ENCODE data around the gene TMEM126B. TPM values are rescaled to one million over a fixed set of nuclear protein-coding genes. Genes with fewer than 3 reads are reported as not detected.

The TMEM126B gene
- total and polyA plus RNA-seq, 12 donors: 44.3 to 137 (median 53.3) TPM

DNA sequence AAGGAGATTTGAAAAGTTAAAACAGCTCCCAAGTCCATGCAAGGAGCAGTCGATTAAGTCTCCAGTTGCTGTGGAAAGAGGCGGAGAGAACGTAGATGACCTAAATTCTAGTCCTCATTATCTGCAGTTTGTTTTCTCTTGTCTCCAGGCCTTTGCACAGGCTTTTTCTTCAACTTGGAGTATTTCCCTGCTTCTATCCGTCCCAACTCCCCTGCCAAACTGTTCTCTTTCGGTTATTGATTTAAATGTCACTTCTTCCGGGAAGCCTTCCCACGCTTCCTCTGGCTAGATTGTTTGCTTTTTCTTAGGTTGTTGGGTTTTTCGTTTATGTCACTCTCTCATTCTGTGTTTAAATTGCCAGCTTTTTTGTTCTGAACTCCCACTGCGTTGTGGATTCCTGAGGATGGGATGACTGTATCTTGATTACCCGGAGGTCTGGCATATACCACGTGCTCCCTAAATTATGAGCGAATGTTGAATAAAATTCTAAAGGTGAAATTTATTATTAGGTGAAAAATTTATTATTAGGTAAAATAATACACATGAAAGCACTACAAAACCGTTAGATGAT lies 463 bp downstream of the TMEM126B start:
- 0 to 1% methylated on average over 13 of the region's 13 CpGs for WGBS, 2 donors
- H3K4me3 ChIP-seq: peak overlapping the region; percentile 47 to 84 (median 78)
- ATAC-seq (peak in 2 of 8 donors; percentile 2 to 9), DNase-seq (no peak)
- intact Hi-C loops (cut with DNase I): loop anchor here in 6 of 10 donors (1.0 to 5.0 kb wide), 5 partner anchors 18 to 36 kb away; partner anchors contain the start of genes CREBZF (in 4 of the 6) and TMEM126A (in 1 of the 6)
- TF ChIP-seq CTCF (IDR thresholded peaks at IDR 0.05): no peak
- H3K9me3 ChIP-seq: no peaks in the 10 kb centered on the region
- peak overlapping the region; percentile 59 to 96 (median 90) for H3K27ac ChIP-seq
- H3K27me3 ChIP-seq: no peaks in the 10 kb centered on the region
- peaks cover 0 to 28% (median 3%) of the 10 kb centered on the region in 9 donors for H3K36me3 ChIP-seq
- H3K4me1 ChIP-seq: peaks cover 0 to 45% (median 26%) of the 10 kb centered on the region in 9 donors

GRCh38 chr11:85634747-85635146 lies 6.4 kb downstream of the TMEM126B start:
- Histone ChIP-seq H3K27ac (no peak overlapping the region), H3K4me3 (no peak overlapping the region), H3K36me3 (peaks cover 0 to 75% (median 26%) of the 10 kb centered on the region in 9 donors), H3K27me3 (no peaks in the 10 kb centered on the region), H3K4me1 (peaks cover 0 to 9% (median 6%) of the 10 kb centered on the region in 9 donors), H3K9me3 (no peaks in the 10 kb centered on the region)
- intact Hi-C loops (cut with DNase I): no loop called here
- ATAC-seq (no peak), DNase-seq (no peak)
- 52 to 80% methylated on average over 3 of the region's 3 CpGs for WGBS, 2 donors
- no peak for TF ChIP-seq CTCF (IDR thresholded peaks at IDR 0.05)

- no peak for TF ChIP-seq CTCF (IDR thresholded peaks at IDR 0.05)
- H3K9me3 ChIP-seq: no peaks in the 10 kb centered on the region
- WGBS, 2 donors: 6 to 21% methylated on average over 2 of the region's 2 CpGs
- ATAC-seq (peak in 4 of 8 donors; percentile 21 to 41 (median 30)), DNase-seq (peak; percentile 19 to 66)
- H3K27me3 ChIP-seq: peaks cover 0 to 26% (median 0%) of the 10 kb centered on the region in 7 donors
- H3K4me1 ChIP-seq: peaks cover 0 to 21% (median 9%) of the 10 kb centered on the region in 9 donors
- peak overlapping the region in 2 of 10 donors; percentile 1 to 22 for H3K4me3 ChIP-seq
- intact Hi-C loops (cut with DNase I): no loop called here
- H3K27ac ChIP-seq: peak overlapping the region in 5 of 10 donors; percentile 24 to 42 (median 38)
- H3K36me3 ChIP-seq: peaks cover 0 to 5% (median 0%) of the 10 kb centered on the region in 9 donors
Observed at GRCh38 chr11:85643191-85643614, 14.8 kb downstream of the TMEM126B start.

DNA sequence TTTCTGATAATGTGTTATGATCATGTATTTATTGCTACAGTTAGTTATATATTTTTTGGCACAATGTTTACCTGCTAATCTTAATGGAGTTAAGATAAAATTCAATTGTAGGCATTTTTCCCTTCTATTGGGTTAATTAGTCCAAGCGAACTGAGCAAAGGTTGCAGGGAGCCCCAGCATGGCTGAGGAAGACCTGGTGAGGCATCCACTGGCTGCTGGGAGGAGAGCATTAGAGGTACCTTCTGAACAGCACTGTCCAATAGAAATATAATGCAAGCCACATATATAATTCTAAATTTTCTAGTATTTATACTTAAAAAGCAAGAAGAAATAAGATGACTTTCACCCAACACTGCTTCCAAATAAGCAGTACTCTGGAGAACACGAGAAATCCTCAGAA lies 18.7 kb downstream of the TMEM126B start:
- ATAC-seq (peak in 3 of 8 donors; percentile 2 to 35 (median 13)), DNase-seq (no peak)
- Histone ChIP-seq H3K4me1 (peaks cover 0 to 38% (median 22%) of the 10 kb centered on the region in 9 donors), H3K9me3 (no peaks in the 10 kb centered on the region), H3K4me3 (peak overlapping the region; percentile 53 to 79 (median 68)), H3K27me3 (peaks cover 0 to 22% (median 0%) of the 10 kb centered on the region in 7 donors), H3K27ac (peak overlapping the region in 9 of 10 donors; percentile 57 to 89 (median 83)), H3K36me3 (peaks cover 0 to 19% (median 0%) of the 10 kb centered on the region in 9 donors)
- TF ChIP-seq CTCF (IDR thresholded peaks at IDR 0.05): no peak
- WGBS, 2 donors: 29 to 34% methylated on average over 2 of the region's 2 CpGs
- intact Hi-C loops (cut with DNase I): loop anchor here in 1 of 10 donors (2.0 kb wide), 1 partner anchor 18 kb away; the partner anchor contains the start of gene TMEM126B
